K562 (cell line): ENCODE measurements around the gene PGM5. TPM values are rescaled to one million over a fixed set of nuclear protein-coding genes. Genes with fewer than 3 reads are reported as not detected.

ENCODE experiments used
- ATAC-seq: fragments of 200-7000 bp; cut with Tn5 transposase; 3 replicates; pipeline ENCODE4 v1.9.1; 2020; ENCODE audit warnings: moderate library complexity
- BruUV-seq: library from RNA; stranded (reverse); fragments of 400-500 nt; replicated peaks from 2 replicates; lab custom pipeline; 2021; lab: Mats Ljungman, UMichigan
- CTCF ChIA-PET: fragments of 300-600 bp; formaldehyde crosslinking; extraction: SDS; loops from one replicate; lab custom pipeline; 2021; ENCODE audit warnings: low intra/inter-chr PET ratio; lab: Yijun Ruan, JAX
- POLR2A ChIA-PET: fragments of 300-600, 350-650 bp; sonication (Branson Sonifier 250); formaldehyde crosslinking; extraction: SDS; loops from one replicate; lab custom pipeline; 2021; ENCODE audit warnings: antibody characterized with exemption, inconsistent platforms; lab: Yijun Ruan, JAX
- DNase-seq, 4 experiments: peaks; one replicate each; pipeline versions ENCODE4 v3.0.0 to v3.0.0-alpha.2; 2011 to 2018; ENCODE audit warnings: low spot score in 3 of 4, mixed read lengths in 3 of 4; ENCODE audit errors: extremely low read depth in 1 of 4
- FAIRE-seq: peaks from 2 replicates; lab custom pipeline; 2011; peaks lifted over from hg19 to GRCh38; lab: Jason Lieb, UNC
- H2AFZ ChIP-seq: 2 replicates; pipeline ENCODE4 v1.6.0; 2011; ENCODE audit warnings: low read depth, low read length, control low read depth, inconsistent platforms
- H3K27ac ChIP-seq: fragments of 200-600 bp; 3 replicates; pipeline ENCODE4 v1.8.0; 2011; ENCODE audit warnings: low read depth, mild to moderate bottlenecking, control low read depth, inconsistent platforms, low read length, moderate library complexity, mixed read lengths; ENCODE audit errors: extremely low read depth
- H3K27me3 ChIP-seq, 2 experiments: fragments of 300-600 bp in 1 of 2; 2 replicates in 1 of 2; 3 replicates in 1 of 2; pipeline versions ENCODE4 v1.6.0 to v1.8.0; 2011; ENCODE audit warnings: inconsistent platforms in 2 of 2, low read length in 2 of 2, mild to moderate bottlenecking in 1 of 2, mixed read lengths in 1 of 2, moderate library complexity in 1 of 2; ENCODE audit not compliant: control insufficient read depth in 2 of 2, insufficient read depth in 2 of 2
- H3K36me3 ChIP-seq: fragments of 300-600 bp; 3 replicates; pipeline ENCODE4 v1.8.0; 2011; ENCODE audit warnings: mild to moderate bottlenecking, low read length, inconsistent platforms; ENCODE audit not compliant: control insufficient read depth, insufficient read depth
- H3K4me1 ChIP-seq, 2 experiments: fragments of 200-600 bp in 1 of 2; replicated peaks in 1 of 2; 2 replicates in 1 of 2; 3 replicates in 1 of 2; pipeline versions ENCODE4 v1.5.1 to v1.8.0; 2011; ENCODE audit warnings: inconsistent platforms in 2 of 2, low read length in 2 of 2, mild to moderate bottlenecking in 1 of 2, mixed read lengths in 1 of 2, moderate library complexity in 1 of 2; ENCODE audit not compliant: control insufficient read depth in 2 of 2, insufficient read depth in 2 of 2
- H3K4me2 ChIP-seq: 2 replicates; pipeline ENCODE4 v1.6.1; 2011; ENCODE audit warnings: low read length, control low read depth, inconsistent platforms, mixed read lengths; ENCODE audit not compliant: insufficient read depth
- H3K4me3 ChIP-seq: fragments of 200-600 bp; sonication (generic), shearing (Covaris generic); 2 replicates; pipeline ENCODE4 v1.5.1; 2016; ENCODE audit warnings: control low read depth, inconsistent platforms
- H3K79me2 ChIP-seq: fragments of 200-600 bp; 3 replicates; pipeline ENCODE4 v1.8.0; 2011; ENCODE audit warnings: low read length, inconsistent platforms; ENCODE audit not compliant: control insufficient read depth, insufficient read depth
- H3K9ac ChIP-seq, 2 experiments: 2 replicates each; pipeline versions ENCODE4 v1.6.0 to v1.6.1; 2011; ENCODE audit warnings: low read depth in 2 of 2, low read length in 2 of 2, control low read depth in 1 of 2, inconsistent platforms in 1 of 2, mild to moderate bottlenecking in 1 of 2, mixed read lengths in 1 of 2; ENCODE audit not compliant: insufficient read depth in 1 of 2
- H3K9me1 ChIP-seq: one replicate; pipeline ENCODE4 v1.6.0; 2011; ENCODE audit warnings: inconsistent platforms, mild to moderate bottlenecking, low read length, moderate library complexity; ENCODE audit not compliant: control insufficient read depth, insufficient read depth
- H3K9me3 ChIP-seq: replicated peaks from 2 replicates; pipeline ENCODE4 v1.5.1; 2011; ENCODE audit warnings: low read depth, low read length, inconsistent platforms; ENCODE audit not compliant: control insufficient read depth, insufficient read depth
- H4K20me1 ChIP-seq: replicated peaks from 2 replicates; pipeline ENCODE4 v1.6.1; 2011; ENCODE audit warnings: low read length, inconsistent platforms, mixed read lengths; ENCODE audit not compliant: control insufficient read depth, insufficient read depth
- BMI1 ChIP-seq: fragments of 150-350 bp; IDR thresholded peaks from 2 replicates; pipeline ENCODE4 v1.6.1; 2014; ENCODE audit warnings: low read length
- KDM4B ChIP-seq, 2 experiments: fragments of 450-650 bp in 1 of 2; sonication (generic) in 1 of 2; IDR thresholded peaks; 2 replicates each; pipeline ENCODE4 v1.6.1; 2016 to 2017; ENCODE audit warnings: borderline replicate concordance in 2 of 2, antibody characterized with exemption in 1 of 2, low read depth in 1 of 2, mild to moderate bottlenecking in 1 of 2
- NFIC ChIP-seq: fragments of 450-650 bp; IDR thresholded peaks from 2 replicates; pipeline ENCODE4 v1.6.1; 2017; ENCODE audit warnings: mild to moderate bottlenecking, inconsistent platforms
- NFIX ChIP-seq: fragments of 250-450 bp; sonication (Bioruptor Pico); IDR thresholded peaks from 2 replicates; pipeline ENCODE4 v1.4.0; 2020; ENCODE audit warnings: low read depth, mild to moderate bottlenecking, moderate library complexity
- TSHZ1 ChIP-seq: fragments of 250-450 bp; sonication (Bioruptor Pico); IDR thresholded peaks from 2 replicates; pipeline ENCODE4 v1.4.0; 2020; ENCODE audit warnings: mild to moderate bottlenecking, moderate library complexity
- WGBS: fragments of 100-300 bp; shearing (Covaris generic); methylation state at CpG from one replicate; pipeline ENCODE4 v1.1.6; 2016; ENCODE audit warnings: low coverage, mixed read lengths; ENCODE audit not compliant: insufficient coverage; ENCODE audit errors: missing lambda C conversion rate; 5-methylcytosine and 5-hydroxymethylcytosine counted together
- in situ Hi-C: fragments of 300-500 bp; cut with MboI; formaldehyde crosslinking; loops from 4 replicates; pipeline ENCODE4 v1.15.0; 2018; ENCODE audit warnings: inconsistent platforms, mixed read lengths
- intact Hi-C: fragments of 100-400 bp; cut with micrococcal nuclease; formaldehyde crosslinking; loops from 2 replicates; pipeline ENCODE4 v1.14.2; 2022
- polyA plus RNA-seq, 8 experiments: library from polyadenylated mRNA; depleted of rRNA in 4 of 8; stranded (reverse) in 5 of 8; unstranded in 3 of 8; fragments of >200 nt; fragmentation: Nextera tagmentation in 2 of 8; fragmentation: Illumina TruSeq in 1 of 8; extraction: Ambion mirVana in 2 of 8; extraction: Trizol in 1 of 8; gene quantifications; 2 replicates each; pipeline versions ENCODE4 v1.2.1 to v1.2.3, GENCODE V29; 2011 to 2014; ENCODE audit warnings: inconsistent platforms in 1 of 8, missing spikeins in 1 of 8
- total RNA-seq, 7 experiments: library from RNA; depleted of rRNA in 6 of 7; stranded (reverse); fragments of >200 nt in 6 of 7; fragmentation: Illumina TruSeq in 2 of 7; extraction: Trizol in 2 of 7; gene quantifications; 2 replicates each; pipeline versions ENCODE4 v1.2.1 to v1.2.3, GENCODE V29; 2011 to 2021; ENCODE audit warnings: low replicate concordance in 1 of 7
- TF ChIP-seq, protein P1 (sequence below): fragments of 250-450 bp; sonication (Bioruptor Pico); IDR thresholded peaks from 2 replicates; pipeline ENCODE4 v1.8.0; 2021; ENCODE audit warnings: borderline replicate concordance, mild to moderate bottlenecking, moderate library complexity; ENCODE audit not compliant: poor library complexity, severe bottlenecking

The PGM5 gene
- total and polyA plus RNA-seq, 9 of the 15 experiments (the other 6 are each of a cell fraction or from before 2014, with no cell fraction given): 0.03 to 0.24 (median 0.15) TPM; not detected in 1

DNA sequence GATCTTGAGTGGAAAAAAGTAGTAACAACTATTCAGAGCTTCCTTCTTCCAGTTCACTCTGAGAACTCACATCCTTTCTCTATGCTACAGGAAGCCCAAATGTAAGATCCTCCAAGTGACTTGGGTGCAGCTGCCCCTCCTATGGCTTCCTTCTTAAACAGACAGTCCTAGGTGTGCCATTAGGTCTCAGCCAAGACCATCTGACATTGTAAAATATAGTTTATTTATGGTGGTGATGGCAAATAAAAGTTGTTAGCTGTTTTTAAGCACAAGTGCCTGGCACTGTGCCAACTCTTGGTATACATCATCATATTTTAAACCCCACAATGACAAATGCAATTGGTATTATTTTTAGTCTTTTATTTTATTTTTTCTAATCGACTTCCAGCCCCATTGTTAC lies 126.1 kb downstream of the PGM5 start:
- POLR2A ChIA-PET: no interaction called here

More for the DNA sequence above, 126.1 kb downstream of the PGM5 start:
- no TSS peak for BruUV-seq
- H3K9me1 ChIP-seq: no peaks in the 10 kb centered on the region
- H3K4me3 ChIP-seq: no peak overlapping the region
- H3K4me2 ChIP-seq: no peak overlapping the region
- in situ Hi-C loops (no loop called here), intact Hi-C loops (no loop called here)
- no peak overlapping the region for H3K9ac ChIP-seq
- peak; percentile 97 for TF ChIP-seq NFIC
- peak; percentile 91 for TF ChIP-seq NFIX (CRISPR knock-in tag)
- TF ChIP-seq, protein P1, sequence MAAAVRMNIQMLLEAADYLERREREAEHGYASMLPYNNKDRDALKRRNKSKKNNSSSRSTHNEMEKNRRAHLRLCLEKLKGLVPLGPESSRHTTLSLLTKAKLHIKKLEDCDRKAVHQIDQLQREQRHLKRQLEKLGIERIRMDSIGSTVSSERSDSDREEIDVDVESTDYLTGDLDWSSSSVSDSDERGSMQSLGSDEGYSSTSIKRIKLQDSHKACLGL: no peak
- no peak for TF ChIP-seq KDM4B (IDR thresholded peaks at IDR 0.05; ENCODE audit: borderline replicate concordance in 2 of 2, low read depth in 1 of 2)
- no peak for TF ChIP-seq BMI1
- no peak for TF ChIP-seq TSHZ1
- no peaks in the 10 kb centered on the region for H3K36me3 ChIP-seq
- FAIRE-seq: no peak
- H3K27ac ChIP-seq: no peak overlapping the region
- no peaks in the 10 kb centered on the region for H3K9me3 ChIP-seq
- no peaks in the 10 kb centered on the region for H3K27me3 ChIP-seq
- H2AFZ ChIP-seq: no peak overlapping the region
- CTCF ChIA-PET: no interaction called here
- no peaks in the 10 kb centered on the region for H3K4me1 ChIP-seq
- DNase-seq: no peak
- ATAC-seq: no peak
- H4K20me1 ChIP-seq: no peaks in the 10 kb centered on the region
- H3K79me2 ChIP-seq: no peaks in the 10 kb centered on the region
- WGBS: 0% methylated on average over 1 of the region's 1 CpG
